DOHH2 (cell line): Measurements from ENCODE around the gene SLC22A24.
"Not testable (repeated sequence)": the region's sequence is repeated elsewhere in the genome, so short reads cannot be mapped to it uniquely, and the experiment has no call there.

Experiments
- H3F3A ChIP-seq: fragments of 200-600 bp; sonication (generic), shearing (Covaris generic); 2 replicates; pipeline ENCODE4 v1.6.0; 2016; ENCODE audit warnings: antibody characterized with exemption, mild to moderate bottlenecking; ENCODE audit not compliant: control insufficient read depth, insufficient read depth
- H3K27ac ChIP-seq: fragments of 200-600 bp; sonication (generic); 2 replicates; pipeline ENCODE4 v1.5.1; 2014; ENCODE audit warnings: low read depth, mild to moderate bottlenecking, low read length, moderate library complexity
- H3K27me3 ChIP-seq: fragments of 200-600 bp; sonication (generic); 2 replicates; pipeline ENCODE4 v1.6.1; 2014; ENCODE audit warnings: mild to moderate bottlenecking, low read length, mixed read lengths; ENCODE audit not compliant: control insufficient read depth
- H3K36me3 ChIP-seq: fragments of 200-600 bp; sonication (generic); 2 replicates; pipeline ENCODE4 v1.6.1; 2014; ENCODE audit warnings: mild to moderate bottlenecking, low read length, moderate library complexity, mixed read lengths; ENCODE audit not compliant: control insufficient read depth
- H3K4me1 ChIP-seq: fragments of 200-600 bp; sonication (generic); 2 replicates; pipeline ENCODE4 v1.6.1; 2014; ENCODE audit warnings: mild to moderate bottlenecking, low read length, mixed read lengths; ENCODE audit not compliant: control insufficient read depth
- H3K4me2 ChIP-seq: fragments of 200-600 bp; sonication (generic); 2 replicates; pipeline ENCODE4 v1.6.0; 2014; ENCODE audit warnings: mild to moderate bottlenecking, low read length, moderate library complexity
- H3K4me3 ChIP-seq: fragments of 200-600 bp; sonication (generic); 2 replicates; pipeline ENCODE4 v1.5.1; 2014; ENCODE audit warnings: mild to moderate bottlenecking, low read length, mixed read lengths
- H3K79me2 ChIP-seq: fragments of 200-600 bp; sonication (generic); 2 replicates; pipeline ENCODE4 v1.6.1; 2014; ENCODE audit warnings: mild to moderate bottlenecking, low read length, mixed read lengths; ENCODE audit not compliant: control insufficient read depth
- H3K9me2 ChIP-seq: fragments of 200-600 bp; sonication (generic); replicated peaks from 2 replicates; pipeline ENCODE4 v1.6.1; 2014; ENCODE audit warnings: mild to moderate bottlenecking, low read length, mixed read lengths; ENCODE audit not compliant: control insufficient read depth
- H3K9me3 ChIP-seq: fragments of 200-600 bp; sonication (generic); 2 replicates; pipeline ENCODE4 v1.6.1; 2014; ENCODE audit warnings: antibody characterized with exemption, low read length, mixed read lengths; ENCODE audit not compliant: control insufficient read depth, insufficient read depth
- H4K20me1 ChIP-seq: fragments of 200-600 bp; sonication (generic); 2 replicates; pipeline ENCODE4 v1.6.0; 2014; ENCODE audit warnings: low read depth, mild to moderate bottlenecking, antibody characterized with exemption, low read length, moderate library complexity; ENCODE audit not compliant: control insufficient read depth, insufficient read depth
- CTCF ChIP-seq: fragments of 200-600 bp; sonication (generic); IDR thresholded peaks from one replicate; pipeline ENCODE4 v1.5.1; 2014; ENCODE audit warnings: antibody characterized with exemption, mild to moderate bottlenecking, low read depth, low read length; ENCODE audit not compliant: poor library complexity, severe bottlenecking
- EZH2phosphoT487 ChIP-seq: fragments of 200-600 bp; sonication (generic); IDR thresholded peaks from 2 replicates; pipeline ENCODE4 v1.6.1; 2017; ENCODE audit warnings: borderline replicate concordance, mild to moderate bottlenecking, antibody characterized with exemption, low read length, moderate library complexity, mixed read lengths

The SLC22A24 gene

GRCh38 chr11:63099555-63099954, 44.5 kb downstream of the SLC22A24 start:
- no peak overlapping the region for H3K4me3 ChIP-seq
- H3F3A ChIP-seq: no peaks in the 10 kb centered on the region
- TF ChIP-seq EZH2phosphoT487 (no peak), CTCF (no peak)
- peaks cover 15% of the 10 kb centered on the region; the same call in 1 of the 2 replicates for H3K9me3 ChIP-seq
- no peak overlapping the region for H3K27ac ChIP-seq
- H3K27me3 ChIP-seq: 0 out of 2 replicates have a peak, but pooled peaks cover 5% of the 10 kb centered on the region
- no peaks in the 10 kb centered on the region for H3K79me2 ChIP-seq
- no peak overlapping the region for H3K4me2 ChIP-seq
- H3K4me1 ChIP-seq: no peaks in the 10 kb centered on the region
- H3K36me3 ChIP-seq: no peaks in the 10 kb centered on the region
- no peaks in the 10 kb centered on the region for H4K20me1 ChIP-seq
- H3K9me2 ChIP-seq: no peaks in the 10 kb centered on the region

GRCh38 chr11:63080682-63081081, 63.3 kb downstream of the SLC22A24 start:
- Histone ChIP-seq H3K27ac (no peak overlapping the region), H4K20me1 (no peaks in the 10 kb centered on the region), H3K4me2 (no peak overlapping the region), H3K27me3 (peaks cover 11% of the 10 kb centered on the region), H3K36me3 (no peaks in the 10 kb centered on the region), H3K9me3 (no peaks in the 10 kb centered on the region), H3K4me1 (no peaks in the 10 kb centered on the region), H3K4me3 (no peak overlapping the region), H3K79me2 (no peaks in the 10 kb centered on the region), H3F3A (no peaks in the 10 kb centered on the region), H3K9me2 (no peaks in the 10 kb centered on the region)
- TF ChIP-seq CTCF (no peak), EZH2phosphoT487 (no peak)

GRCh38 chr11:63046203-63046602, 97.8 kb downstream of the SLC22A24 start:
- not testable (repeated sequence) for H3K27me3 ChIP-seq, H3F3A ChIP-seq, H3K4me1 ChIP-seq, H3K79me2 ChIP-seq, H4K20me1 ChIP-seq, H3K4me2 ChIP-seq, H3K9me2 ChIP-seq, H3K9me3 ChIP-seq, H3K27ac ChIP-seq, H3K36me3 ChIP-seq, H3K4me3 ChIP-seq

- Histone ChIP-seq H3K9me2 (no peaks in the 10 kb centered on the region), H3K4me2 (no peak overlapping the region), H3K27me3 (no peaks in the 10 kb centered on the region), H3K36me3 (no peaks in the 10 kb centered on the region), H3K79me2 (no peaks in the 10 kb centered on the region), H3K27ac (no peak overlapping the region), H3K4me1 (no peaks in the 10 kb centered on the region), H3F3A (no peaks in the 10 kb centered on the region), H3K9me3 (no peaks in the 10 kb centered on the region), H3K4me3 (no peak overlapping the region), H4K20me1 (no peaks in the 10 kb centered on the region)
- TF ChIP-seq EZH2phosphoT487 (no peak), CTCF (no peak)
Observed at GRCh38 chr11:63042596-63042995, 101.4 kb downstream of the SLC22A24 start.
